GM21423 (cell line): ENCODE data around the gene TRAP1.

ENCODE experiments used
- ATAC-seq: cut with Tn5 transposase; IDR thresholded peaks from one replicate; pipeline ENCODE4 v1.9.1; 2021; ENCODE audit warnings: mild to moderate bottlenecking, moderate library complexity; ENCODE audit not compliant: unreplicated experiment

TRAP1 gene

DNA sequence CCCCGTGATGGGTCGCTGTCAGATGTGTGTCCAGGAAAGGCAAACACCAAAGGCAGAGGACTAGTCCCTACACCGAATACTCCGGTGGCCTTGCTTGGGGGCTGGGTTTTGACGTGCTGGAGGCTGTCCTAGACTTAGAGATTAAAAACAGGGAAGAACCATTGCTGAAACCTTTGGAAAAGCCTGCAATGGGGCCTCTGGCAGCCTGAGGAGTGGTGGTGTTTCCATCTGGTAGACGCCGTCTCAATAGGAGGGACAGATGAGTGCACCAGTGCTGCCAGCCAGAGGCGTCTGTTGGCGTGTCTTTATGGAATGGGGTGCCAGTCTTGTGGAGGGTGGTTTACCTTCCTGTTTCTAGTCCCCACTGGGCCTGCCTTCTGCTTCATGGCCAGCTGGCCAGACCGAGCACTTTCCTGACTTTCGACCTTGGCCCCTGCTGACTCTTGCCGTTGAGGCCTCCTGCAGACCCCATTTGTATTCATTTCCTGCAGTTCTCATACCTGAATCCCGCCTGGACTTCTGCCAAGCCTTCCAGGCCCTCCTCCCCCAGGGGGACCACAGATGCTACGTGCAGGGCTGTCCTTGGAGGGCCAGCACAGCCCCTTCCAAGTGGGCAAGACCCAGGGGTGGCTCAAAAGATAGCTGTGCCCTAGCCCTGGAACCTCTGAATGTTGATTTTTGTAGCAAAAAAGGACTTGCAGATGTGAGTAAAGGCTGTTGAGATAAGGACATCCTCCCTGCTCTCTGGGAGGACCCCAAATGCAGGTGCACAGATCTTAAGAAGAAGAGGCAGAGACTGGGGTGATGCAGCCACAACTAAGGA is 64.7 kb downstream of the TRAP1 start:
- no peak for ATAC-seq

- ATAC-seq, result no peak
These were observed 65.6 kb downstream of the TRAP1 start for GRCh38 chr16:3651461-3652372.

- ATAC-seq, result no peak
These were observed 66.6 kb downstream of the TRAP1 start for GRCh38 chr16:3650631-3651265.

DNA sequence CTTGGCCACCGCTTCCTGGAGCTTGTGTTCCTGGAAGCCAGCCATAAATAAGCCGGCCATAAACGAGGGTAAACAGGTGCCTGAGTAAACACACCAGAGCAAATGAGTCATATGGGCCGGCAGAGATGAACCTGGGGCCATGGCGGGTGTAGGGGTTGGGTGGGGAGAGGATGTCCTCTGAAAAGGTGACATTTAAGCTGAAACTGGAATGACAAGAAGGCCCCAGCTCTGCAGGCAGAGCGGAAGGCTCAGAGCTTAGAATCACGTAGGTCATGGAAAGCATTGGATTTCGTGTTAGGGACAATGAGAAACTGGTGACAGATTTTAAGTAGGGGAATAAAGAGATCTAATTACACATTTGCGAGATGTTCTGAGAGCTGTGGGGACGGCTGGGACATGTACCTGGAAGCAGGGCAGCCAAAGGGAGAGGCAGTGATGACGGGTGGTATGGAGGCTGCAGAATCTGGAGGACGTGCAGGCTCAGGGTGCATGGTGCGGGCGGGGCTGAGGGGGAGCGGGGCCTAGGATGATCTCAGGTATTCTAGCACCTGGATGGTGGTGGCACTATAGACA is 70.9 kb downstream of the TRAP1 start:
- ATAC-seq, result no peak

- no peak for ATAC-seq
These were observed 71.6 kb downstream of the TRAP1 start for GRCh38 chr16:3645504-3646347.

GRCh38 chr16:3645108-3645503 is 72.2 kb downstream of the TRAP1 start:
- ATAC-seq, result no peak

DNA sequence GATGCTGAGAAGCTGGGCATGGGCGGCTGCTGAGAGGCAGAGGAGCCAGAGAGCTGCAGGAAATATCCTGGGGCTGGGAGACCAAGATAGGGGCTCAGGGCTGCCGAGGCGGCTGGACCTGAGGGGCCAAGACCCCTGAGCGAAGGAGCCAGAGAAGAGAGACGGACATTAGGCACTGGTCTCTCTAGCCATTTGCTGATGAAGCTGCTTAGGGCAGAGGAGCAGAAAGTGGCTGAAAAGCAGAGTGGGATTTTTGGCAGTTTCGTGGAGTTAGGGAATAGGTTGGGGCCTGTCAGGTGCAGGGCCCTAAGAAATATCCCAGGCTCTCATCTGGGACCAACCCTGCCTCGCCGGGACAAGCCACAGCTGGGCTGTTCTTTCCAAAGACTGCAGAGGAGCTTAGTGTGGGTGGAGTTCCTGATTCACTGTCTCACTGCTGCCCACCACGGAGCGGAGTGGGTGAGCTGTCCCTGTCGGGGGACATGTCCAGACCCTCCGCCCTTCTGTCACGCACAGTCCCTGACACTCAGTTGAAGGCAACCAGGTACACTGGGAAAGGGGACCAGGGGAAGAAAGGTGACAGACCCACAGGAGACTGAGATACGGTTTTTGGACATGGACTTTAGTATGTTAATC is 74.1 kb downstream of the TRAP1 start:
- no peak for ATAC-seq

DNA sequence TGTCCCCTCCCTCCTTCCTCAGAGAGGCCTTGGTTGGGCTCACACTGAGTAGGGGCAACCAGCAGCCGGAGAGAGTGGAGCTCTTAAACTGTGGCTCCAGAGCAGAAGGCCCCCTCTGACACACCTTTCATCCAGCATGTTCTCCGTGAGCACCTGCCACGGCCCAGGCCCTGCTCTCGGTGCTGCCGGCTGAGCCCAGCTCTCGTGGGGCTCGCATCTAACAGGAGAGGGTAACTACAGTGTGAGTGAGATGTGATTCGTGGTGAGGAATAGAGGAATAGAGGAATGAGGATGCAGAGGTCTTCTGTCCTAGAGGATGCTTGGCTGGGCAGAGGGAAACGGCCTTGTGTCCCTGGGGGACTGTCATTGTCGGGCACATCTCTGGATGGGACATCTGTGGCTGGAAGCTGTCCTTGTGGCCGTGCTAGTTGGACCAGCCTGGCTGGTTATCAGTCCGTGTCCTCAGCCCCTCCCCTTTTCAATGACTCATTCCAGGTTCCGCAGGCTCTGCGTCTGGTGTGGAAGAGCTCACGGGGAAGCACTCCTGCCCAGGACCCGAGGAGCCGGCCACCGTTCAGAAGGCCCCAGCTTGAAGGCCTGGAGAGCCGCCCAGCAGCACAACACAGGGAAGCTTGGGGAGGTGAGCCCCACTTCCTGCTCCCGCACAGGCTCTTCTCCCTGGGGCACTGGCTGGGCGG is 74.8 kb downstream of the TRAP1 start:
- ATAC-seq, result no peak

DNA sequence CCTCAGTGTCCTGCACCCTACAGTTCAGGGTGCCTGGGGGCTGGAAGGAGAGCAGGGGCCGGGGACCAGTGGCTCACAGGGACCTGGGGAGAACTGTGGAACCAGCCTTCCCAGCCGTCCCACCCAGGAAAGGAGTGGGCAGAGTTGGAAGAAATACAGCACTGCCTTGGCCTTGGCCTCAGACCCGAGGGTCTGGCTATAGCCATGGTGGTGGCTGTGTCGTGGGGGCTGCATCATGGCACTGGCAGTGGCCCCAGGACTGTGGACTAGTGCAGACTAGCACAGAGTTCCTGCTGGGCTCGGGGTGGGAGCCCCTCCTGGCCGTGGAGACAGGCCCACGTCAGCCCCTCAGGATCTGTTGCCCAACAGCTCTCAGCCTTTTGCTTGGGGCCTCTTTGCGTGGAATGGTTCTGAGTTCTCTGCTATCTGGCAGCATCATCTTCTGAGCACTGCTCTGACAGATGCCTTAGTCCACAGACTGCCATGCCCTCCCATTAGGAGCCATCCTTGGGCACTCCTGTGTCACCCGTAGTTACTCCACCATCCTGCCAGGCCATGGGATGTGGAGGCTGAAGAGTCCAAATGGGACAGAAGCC is 75.4 kb downstream of the TRAP1 start:
- ATAC-seq, result no peak

DNA sequence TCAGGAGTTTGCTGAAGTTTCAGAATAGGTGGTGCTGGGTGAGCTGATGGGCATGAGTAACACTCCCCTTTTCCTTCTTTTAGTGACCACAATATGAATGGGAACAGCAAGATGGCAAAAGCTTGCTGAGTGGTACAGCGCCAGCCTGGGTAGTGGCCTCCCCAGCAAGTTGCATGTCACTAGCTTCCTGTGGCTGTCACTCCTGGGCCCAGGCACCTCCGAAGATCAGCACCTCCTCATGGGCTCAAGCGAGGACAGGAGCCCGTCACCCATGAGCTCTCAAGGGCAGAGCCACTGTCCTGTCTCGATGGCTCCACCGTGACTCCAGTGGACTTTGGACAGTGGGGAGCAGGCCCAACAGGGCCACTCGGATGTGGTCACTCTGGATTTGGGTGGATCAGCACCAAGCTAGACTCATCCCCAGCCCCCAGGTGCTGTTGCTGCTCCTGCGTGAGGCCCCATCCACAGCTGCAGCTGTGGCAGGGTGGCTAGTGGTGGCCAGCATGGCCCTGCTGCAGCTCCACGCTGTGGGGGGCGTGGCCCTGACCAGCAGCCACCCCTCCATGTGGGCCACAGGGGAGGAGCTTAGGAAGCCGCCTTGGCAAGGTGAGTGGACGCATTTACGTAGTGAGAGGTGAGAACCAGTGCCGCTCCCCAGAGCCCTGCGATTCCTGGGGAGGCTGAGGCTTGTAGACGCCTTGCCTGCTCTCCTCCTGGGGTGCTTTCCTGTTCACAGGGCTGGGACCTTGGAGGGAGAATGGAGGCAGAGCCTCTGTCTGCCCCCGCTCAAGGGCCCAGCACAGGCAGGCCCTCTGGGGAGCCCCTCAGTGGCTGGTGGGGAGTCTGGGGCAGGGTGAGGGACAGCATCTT is 76.5 kb downstream of the TRAP1 start:
- no peak for ATAC-seq

GRCh38 chr16:3640207-3640606 is 77.1 kb downstream of the TRAP1 start:
- ATAC-seq, result no peak

- no peak for ATAC-seq
These were observed 78.2 kb downstream of the TRAP1 start for GRCh38 chr16:3638916-3639644.

- no peak for ATAC-seq
These were observed 79.9 kb downstream of the TRAP1 start for GRCh38 chr16:3637371-3637923.

DNA sequence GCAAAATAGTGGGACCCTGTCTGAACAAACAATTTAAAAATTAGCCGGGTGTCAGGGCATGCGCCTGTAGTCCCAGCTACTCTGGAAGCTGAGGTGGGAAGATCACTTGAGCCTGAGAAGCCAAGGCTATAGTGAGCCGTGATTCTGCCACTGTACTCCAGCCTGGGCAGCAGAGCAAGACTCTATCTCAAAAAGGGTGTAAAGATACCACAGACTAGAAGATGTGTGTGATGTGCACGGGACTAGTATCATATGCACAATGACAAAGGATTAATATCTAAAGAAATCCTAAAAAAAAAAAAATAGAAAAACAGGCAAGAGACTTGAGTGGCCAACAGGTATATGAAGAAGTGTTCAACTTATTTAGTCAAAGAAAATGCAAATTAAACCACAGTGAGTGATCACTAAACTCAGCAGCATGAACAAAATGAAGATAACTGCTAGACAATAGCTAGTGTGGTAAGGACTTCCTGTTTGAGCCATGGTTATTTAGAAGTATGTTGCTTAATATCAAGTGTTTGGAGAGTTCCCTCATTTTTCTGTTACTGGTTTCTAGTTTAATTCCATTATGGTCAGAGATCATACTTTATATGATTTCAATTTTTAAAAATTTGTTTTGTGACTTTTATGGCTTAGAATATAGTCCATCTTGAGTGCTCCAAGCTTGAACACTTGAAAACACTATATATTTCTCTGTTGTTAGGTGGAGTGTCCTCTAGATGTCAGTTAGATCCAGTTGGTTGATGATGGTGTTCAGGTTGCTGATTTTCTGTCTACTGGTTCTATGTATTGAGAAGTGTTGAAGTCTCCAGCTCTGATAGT is 91.2 kb downstream of the TRAP1 start:
- ATAC-seq, result peak; percentile 48

- ATAC-seq, result no peak
These were observed 92.0 kb downstream of the TRAP1 start for GRCh38 chr16:3625331-3625730.

DNA sequence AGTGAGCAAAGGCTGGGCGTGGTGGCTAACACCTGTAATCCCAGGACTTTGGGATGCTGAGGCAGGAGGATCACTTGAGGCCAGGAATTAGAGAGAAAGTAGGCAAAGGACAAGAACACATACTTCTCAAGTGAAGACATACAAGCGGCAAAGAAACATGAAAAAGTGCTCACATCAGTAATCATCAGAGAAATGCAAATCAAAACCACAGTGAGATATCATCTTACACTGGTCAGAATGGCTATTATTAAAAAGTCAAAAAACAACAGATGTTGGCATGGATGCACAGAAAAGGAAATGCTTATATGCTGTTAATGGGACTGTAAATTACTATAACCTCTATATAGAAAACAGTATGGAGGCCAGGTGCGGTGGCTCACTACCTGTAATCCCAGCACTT is 93.7 kb downstream of the TRAP1 start:
- no peak for ATAC-seq
